Pulmonary artery endothelial cell (primary cell): ENCODE measurements around the gene AMY1B. TPM values are rescaled to one million over a fixed set of nuclear protein-coding genes. Genes with fewer than 3 reads are reported as not detected.

Experiments
- total RNA-seq: library from RNA; depleted of rRNA; stranded (reverse); fragments of >200 nt; gene quantifications from 2 replicates; pipeline ENCODE4 v1.2.3, GENCODE V29; 2014

The AMY1B gene
- total RNA-seq, 1 donor from 2014 or later = not detected

Other genes with a start within 250 kb of the AMY1B start
- gene RNPC3, start 170.5 kb downstream of the AMY1B start, total RNA-seq = 3.2 and 3.6 TPM in 2 replicates
- 1.2 and 1.5 TPM in 2 replicates for gene AMY2B, start 124.6 kb downstream of the AMY1B start, total RNA-seq
- not detected in 2 replicates for gene AMY2A, start 78.8 kb downstream of the AMY1B start, total RNA-seq
- not detected in 2 replicates for gene AMY1A, start 40.5 kb downstream of the AMY1B start, total RNA-seq
- gene AMY1C, start 53.7 kb upstream of the AMY1B start, total RNA-seq = not detected in 2 replicates